ENCODE data around the gene QRFP.

QRFP gene

GRCh38 chr9:130913599-130914416 lies 17.2 kb upstream of the QRFP start:
- peaks cover 0 to 57% (median 2%) of the 10 kb centered on the region in 3 experiments for H3K27me3 ChIP-seq (ENCODE audit: control insufficient read depth in 3 of 3, insufficient read depth in 3 of 3, low read depth in 1 of 3, low read length in 3 of 3)
- H3K18ac ChIP-seq (ENCODE audit: low read length) = peak overlapping the region; percentile 50
- peaks cover 3% of the 10 kb centered on the region for H3K79me1 ChIP-seq (ENCODE audit: low read depth, low read length)
- DNase-seq (ENCODE audit: low spot score) = no peak
- H3K27ac ChIP-seq (replicated peaks; ENCODE audit: low read length) = no peak overlapping the region
- H3K9me3 ChIP-seq (replicated peaks in 1 of 2; ENCODE audit: control insufficient read depth in 2 of 2, insufficient read depth in 1 of 2, low read depth in 1 of 2, low read length in 2 of 2) = no peaks in the 10 kb centered on the region
- no peak overlapping the region for H3K4ac ChIP-seq (ENCODE audit: low read length)
- H4K91ac ChIP-seq (ENCODE audit: low read depth, low read length, poor library complexity) = no peak overlapping the region
- peak overlapping the region; percentile 15 for H2BK15ac ChIP-seq (ENCODE audit: low read length)
- H2BK120ac ChIP-seq (ENCODE audit: low read depth, low read length) = no peak overlapping the region
- peak overlapping the region; percentile 33 for H2BK12ac ChIP-seq (ENCODE audit: low read length)
- no peak overlapping the region for H3K9ac ChIP-seq (ENCODE audit: low read depth, low read length, poor library complexity)
- no peaks in the 10 kb centered on the region for H3K36me3 ChIP-seq (replicated peaks in 1 of 2; ENCODE audit: control insufficient read depth in 2 of 2, insufficient read depth in 2 of 2, low read length in 2 of 2)
- H3K4me2 ChIP-seq (ENCODE audit: insufficient read depth, low read length, poor library complexity, severe bottlenecking) = peak overlapping the region; percentile 18
- peak overlapping the region; percentile 2 for H3K14ac ChIP-seq (ENCODE audit: low read length)
- no CpG with 5 or more reads among the region's 23 CpGs for WGBS, 2 donors (ENCODE audit: extremely low coverage in 2 of 2, insufficient read length in 2 of 2, insufficient replicate concordance in 1 of 2)
- H3K4me3 ChIP-seq (ENCODE audit: low read length in 2 of 2) = no peak overlapping the region
- H3K23ac ChIP-seq (ENCODE audit: low read depth, low read length, poor library complexity) = peak overlapping the region; percentile 99
- H3K4me1 ChIP-seq (ENCODE audit: control insufficient read depth in 2 of 2, insufficient read depth in 1 of 2, low read depth in 1 of 2, low read length in 2 of 2) = peaks cover 9 to 10% of the 10 kb centered on the region in 2 donors
- H2AFZ ChIP-seq (ENCODE audit: low read length) = peak overlapping the region; percentile 76
- H2AK5ac ChIP-seq (ENCODE audit: low read depth, low read length) = peak overlapping the region; percentile 70
- no peak overlapping the region for H2BK5ac ChIP-seq (ENCODE audit: low read length)
- H4K8ac ChIP-seq (ENCODE audit: low read depth, low read length) = no peak overlapping the region

- DNase-seq (ENCODE audit: low spot score) = no peak
- peak overlapping the region; percentile 85 for H3K18ac ChIP-seq (ENCODE audit: low read length)
- no peaks in the 10 kb centered on the region for H3K9me3 ChIP-seq (replicated peaks in 1 of 2; ENCODE audit: control insufficient read depth in 2 of 2, insufficient read depth in 1 of 2, low read depth in 1 of 2, low read length in 2 of 2)
- no peak overlapping the region for H3K4me3 ChIP-seq (ENCODE audit: low read length in 2 of 2)
- peaks cover 0 to 49% (median 2%) of the 10 kb centered on the region in 3 experiments for H3K27me3 ChIP-seq (ENCODE audit: control insufficient read depth in 3 of 3, insufficient read depth in 3 of 3, low read depth in 1 of 3, low read length in 3 of 3)
- no peak overlapping the region for H4K8ac ChIP-seq (ENCODE audit: low read depth, low read length)
- no peak overlapping the region for H3K4ac ChIP-seq (ENCODE audit: low read length)
- H2BK120ac ChIP-seq (ENCODE audit: low read depth, low read length) = no peak overlapping the region
- peak overlapping the region; percentile 81 for H2AK5ac ChIP-seq (ENCODE audit: low read depth, low read length)
- H3K27ac ChIP-seq (replicated peaks; ENCODE audit: low read length) = no peak overlapping the region
- H3K23ac ChIP-seq (ENCODE audit: low read depth, low read length, poor library complexity) = peak overlapping the region; percentile 99
- peak overlapping the region; percentile 15 for H2BK15ac ChIP-seq (ENCODE audit: low read length)
- H4K91ac ChIP-seq (ENCODE audit: low read depth, low read length, poor library complexity) = no peak overlapping the region
- H3K79me1 ChIP-seq (ENCODE audit: low read depth, low read length) = peaks cover 3% of the 10 kb centered on the region
- no peaks in the 10 kb centered on the region for H3K36me3 ChIP-seq (replicated peaks in 1 of 2; ENCODE audit: control insufficient read depth in 2 of 2, insufficient read depth in 2 of 2, low read length in 2 of 2)
- H2BK12ac ChIP-seq (ENCODE audit: low read length) = no peak overlapping the region
- H2BK5ac ChIP-seq (ENCODE audit: low read length) = no peak overlapping the region
- peak overlapping the region; percentile 76 for H2AFZ ChIP-seq (ENCODE audit: low read length)
- no peak overlapping the region for H3K14ac ChIP-seq (ENCODE audit: low read length)
- no peak overlapping the region for H3K9ac ChIP-seq (ENCODE audit: low read depth, low read length, poor library complexity)
- H3K4me1 ChIP-seq (ENCODE audit: control insufficient read depth in 2 of 2, insufficient read depth in 1 of 2, low read depth in 1 of 2, low read length in 2 of 2) = peaks cover 9 to 10% of the 10 kb centered on the region in 2 donors
- H3K4me2 ChIP-seq (ENCODE audit: insufficient read depth, low read length, poor library complexity, severe bottlenecking) = peak overlapping the region; percentile 18
- no CpG with 5 or more reads among the region's 38 CpGs for WGBS, 2 donors (ENCODE audit: extremely low coverage in 2 of 2, insufficient read length in 2 of 2, insufficient replicate concordance in 1 of 2)
Observed at GRCh38 chr9:130912932-130913598, 16.5 kb upstream of the QRFP start.

GRCh38 chr9:130911254-130912049 lies 14.8 kb upstream of the QRFP start:
- WGBS, 2 donors (ENCODE audit: extremely low coverage in 2 of 2, insufficient read length in 2 of 2, insufficient replicate concordance in 1 of 2) = no CpG with 5 or more reads among the region's 26 CpGs
- no peak overlapping the region for H3K4me2 ChIP-seq (ENCODE audit: insufficient read depth, low read length, poor library complexity, severe bottlenecking)

More at GRCh38 chr9:130911254-130912049, 14.8 kb upstream of the QRFP start:
- Histone ChIP-seq H3K9me3 (replicated peaks in 1 of 2; ENCODE audit: control insufficient read depth in 2 of 2, insufficient read depth in 1 of 2, low read depth in 1 of 2, low read length in 2 of 2) (no peaks in the 10 kb centered on the region), H3K23ac (ENCODE audit: low read depth, low read length, poor library complexity) (peak overlapping the region; percentile 8), H3K79me1 (ENCODE audit: low read depth, low read length) (peaks cover 3% of the 10 kb centered on the region), H2BK15ac (ENCODE audit: low read length) (peak overlapping the region; percentile 75), H2AK5ac (ENCODE audit: low read depth, low read length) (peak overlapping the region; percentile 90), H3K27ac (replicated peaks; ENCODE audit: low read length) (no peak overlapping the region), H4K91ac (ENCODE audit: low read depth, low read length, poor library complexity) (no peak overlapping the region), H2BK5ac (ENCODE audit: low read length) (no peak overlapping the region), H3K18ac (ENCODE audit: low read length) (peak overlapping the region; percentile 29), H2BK120ac (ENCODE audit: low read depth, low read length) (peak overlapping the region; percentile 31), H3K27me3 (ENCODE audit: control insufficient read depth in 3 of 3, insufficient read depth in 3 of 3, low read depth in 1 of 3, low read length in 3 of 3) (peaks cover 0 to 42% (median 0%) of the 10 kb centered on the region in 3 experiments), H3K36me3 (replicated peaks in 1 of 2; ENCODE audit: control insufficient read depth in 2 of 2, insufficient read depth in 2 of 2, low read length in 2 of 2) (no peaks in the 10 kb centered on the region), H2BK12ac (ENCODE audit: low read length) (peak overlapping the region; percentile 7), H3K4me1 (ENCODE audit: control insufficient read depth in 2 of 2, insufficient read depth in 1 of 2, low read depth in 1 of 2, low read length in 2 of 2) (peaks cover 10% of the 10 kb centered on the region in 2 donors), H3K9ac (ENCODE audit: low read depth, low read length, poor library complexity) (no peak overlapping the region), H3K4me3 (ENCODE audit: low read length in 2 of 2) (peak overlapping the region in 1 of 2 donors; percentile 21), H2AFZ (ENCODE audit: low read length) (peak overlapping the region; percentile 7), H3K14ac (ENCODE audit: low read length) (peak overlapping the region; percentile 22), H4K8ac (ENCODE audit: low read depth, low read length) (no peak overlapping the region), H3K4ac (ENCODE audit: low read length) (no peak overlapping the region)
- no peak for DNase-seq (ENCODE audit: low spot score)
